GM12873 (cell line): Measurements from ENCODE around the gene MRPS35.

Experiments
- CTCF ChIP-seq: IDR thresholded peaks from 2 replicates; pipeline ENCODE4 v1.5.1; 2012; ENCODE audit warnings: low read depth, mild to moderate bottlenecking, moderate library complexity, low read length, control low read depth; ENCODE audit not compliant: insufficient read depth; ENCODE audit errors: missing control alignments

The MRPS35 gene

GRCh38 chr12:27779416-27779919, 68.8 kb downstream of the MRPS35 start:
- no peak for TF ChIP-seq CTCF

- TF ChIP-seq CTCF: no peak
Observed at GRCh38 chr12:27779920-27780611, 69.4 kb downstream of the MRPS35 start, which contains the start of the genes KLHL42 and MANSC4. TSS of gene KLHL42 (plus strand) at chr12:27780233. CDS start at chr12:27780331, 98 bp downstream. TSS of gene MANSC4 (minus strand) at chr12:27780236. CDS start at chr12:27771276, 8,960 bp downstream.

- TF ChIP-seq CTCF: peak; percentile 1
Observed at GRCh38 chr12:27780612-27781408, 70.2 kb downstream of the MRPS35 start.

GRCh38 chr12:27781680-27782079, 71.0 kb downstream of the MRPS35 start:
- TF ChIP-seq CTCF: no peak

- TF ChIP-seq CTCF: no peak
Observed at GRCh38 chr12:27782481-27782880, 71.8 kb downstream of the MRPS35 start.

- no peak for TF ChIP-seq CTCF
Observed at GRCh38 chr12:27785882-27786570, 75.4 kb downstream of the MRPS35 start.

GRCh38 chr12:27787559-27787958, 76.9 kb downstream of the MRPS35 start:
- no peak for TF ChIP-seq CTCF
